Neural progenitor cell (in vitro differentiated cells): ENCODE results near the gene CPSF6. TPM values are rescaled to one million over a fixed set of nuclear protein-coding genes. Genes with fewer than 3 reads are reported as not detected.

ENCODE experiments used
- DNase-seq: peaks from one replicate; pipeline ENCODE4 v3.0.0-alpha.2; 2016; ENCODE audit warnings: low spot score
- H2AFZ ChIP-seq: fragments of 200-600 bp; sonication (generic); replicated peaks from 2 replicates; pipeline ENCODE4 v1.6.1; 2016; ENCODE audit warnings: antibody characterized with exemption
- H3F3A ChIP-seq: fragments of 200-600 bp; sonication (generic); 2 replicates; pipeline ENCODE4 v1.6.1; 2016; ENCODE audit warnings: antibody characterized with exemption, low read depth
- H3K27ac ChIP-seq: fragments of 200-600 bp; sonication (generic); 2 replicates; pipeline ENCODE4 v1.5.1; 2016; ENCODE audit warnings: mild to moderate bottlenecking
- H3K27me3 ChIP-seq: fragments of 200-600 bp; sonication (generic); 2 replicates; pipeline ENCODE4 v1.6.1; 2016; ENCODE audit warnings: mild to moderate bottlenecking, moderate library complexity
- H3K36me3 ChIP-seq: fragments of 200-600 bp; sonication (generic); 2 replicates; pipeline ENCODE4 v1.5.1; 2016
- H3K4me1 ChIP-seq: fragments of 200-600 bp; sonication (generic); 2 replicates; pipeline ENCODE4 v1.6.1; 2016; ENCODE audit warnings: mixed run types
- H3K4me2 ChIP-seq: fragments of 200-600 bp; sonication (generic); 2 replicates; pipeline ENCODE4 v1.6.1; 2016
- H3K4me3 ChIP-seq: fragments of 200-600 bp; sonication (generic); 2 replicates; pipeline ENCODE4 v1.5.1; 2016
- H3K79me2 ChIP-seq: fragments of 200-600 bp; sonication (generic); 2 replicates; pipeline ENCODE4 v1.6.1; 2016; ENCODE audit warnings: low read depth
- H3K9ac ChIP-seq: fragments of 200-600 bp; sonication (generic); 2 replicates; pipeline ENCODE4 v1.6.1; 2016
- H3K9me3 ChIP-seq: fragments of 200-600 bp; sonication (generic); 2 replicates; pipeline ENCODE4 v1.5.1; 2016; ENCODE audit warnings: low read depth
- H4K20me1 ChIP-seq: fragments of 200-600 bp; sonication (generic); 2 replicates; pipeline ENCODE4 v1.6.1; 2016; ENCODE audit warnings: low read depth
- H3K27ac Mint-ChIP-seq: 3 replicates; pipeline ENCODE4 v1.8.0; 2021; ENCODE audit warnings: mixed read lengths
- H3K27me3 Mint-ChIP-seq: 2 replicates; pipeline ENCODE4 v1.8.0; 2022; ENCODE audit warnings: low read depth, mild to moderate bottlenecking, inconsistent platforms, moderate library complexity, mixed read lengths; ENCODE audit not compliant: insufficient read depth
- H3K36me3 Mint-ChIP-seq: 3 replicates; pipeline ENCODE4 v1.8.0; 2021; ENCODE audit warnings: mixed read lengths
- H3K4me1 Mint-ChIP-seq: 3 replicates; pipeline ENCODE4 v1.8.0; 2021; ENCODE audit warnings: mixed read lengths
- H3K4me3 Mint-ChIP-seq: 3 replicates; pipeline ENCODE4 v1.8.0; 2021; ENCODE audit warnings: mild to moderate bottlenecking, moderate library complexity, mixed read lengths
- H3K9me3 Mint-ChIP-seq: 3 replicates; pipeline ENCODE4 v1.8.0; 2020; ENCODE audit warnings: mixed read lengths
- CTCF ChIP-seq: fragments of 200-600 bp; sonication (generic); IDR thresholded peaks from 2 replicates; pipeline ENCODE4 v1.5.1; 2017; ENCODE audit warnings: antibody characterized with exemption, mild to moderate bottlenecking
- EZH2 ChIP-seq: fragments of 200-600 bp; sonication (generic); IDR thresholded peaks from 2 replicates; pipeline ENCODE4 v1.6.1; 2017; ENCODE audit warnings: antibody characterized with exemption, mild to moderate bottlenecking, moderate library complexity
- EZH2phosphoT487 ChIP-seq: fragments of 200-600 bp; sonication (generic); IDR thresholded peaks from 2 replicates; pipeline ENCODE4 v1.6.1; 2017; ENCODE audit warnings: antibody characterized with exemption
- total RNA-seq: library from RNA; depleted of rRNA; stranded (reverse); fragments of >200 nt; gene quantifications from 2 replicates; pipeline ENCODE4 v1.2.3, GENCODE V29; 2015; ENCODE audit warnings: low replicate concordance

The CPSF6 gene
- total RNA-seq, 1 donor from 2014 or later, result 155 TPM

DNA sequence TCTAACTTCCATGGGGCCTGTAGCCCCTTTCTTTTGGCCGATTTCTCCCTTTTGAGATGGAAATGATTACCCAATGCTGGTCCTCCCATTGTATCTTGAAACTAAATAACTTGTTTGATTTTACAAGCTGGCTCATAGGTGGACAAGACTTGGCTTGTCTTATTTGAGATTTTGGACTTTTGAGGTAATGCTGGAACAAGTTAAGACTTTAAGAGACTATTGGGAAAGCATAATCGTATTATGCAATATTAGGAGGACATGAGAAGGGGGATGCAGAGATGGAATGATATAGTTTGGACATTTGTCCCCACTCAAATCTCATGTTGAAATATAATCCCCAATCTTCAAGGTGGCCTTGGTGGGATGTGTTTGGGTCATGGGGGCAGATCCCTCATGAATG is 59.6 kb downstream of the CPSF6 start:
- H3K9me3 Mint-ChIP-seq, result peaks cover 8% of the 10 kb centered on the region

GRCh38 chr12:69304284-69304683 is 64.9 kb downstream of the CPSF6 start:
- Histone ChIP-seq H3K9me3 (no peaks in the 10 kb centered on the region), H3K4me2 (no peak overlapping the region), H4K20me1 (no peaks in the 10 kb centered on the region), H3F3A (no peaks in the 10 kb centered on the region), H2AFZ (no peak overlapping the region), H3K79me2 (no peaks in the 10 kb centered on the region), H3K36me3 (peaks cover 4% of the 10 kb centered on the region), H3K4me1 (no peaks in the 10 kb centered on the region), H3K4me3 (no peak overlapping the region), H3K9ac (no peak overlapping the region), H3K27ac (no peak overlapping the region), H3K27me3 (no peaks in the 10 kb centered on the region)
- Mint-ChIP-seq H3K36me3 (peaks cover 2% of the 10 kb centered on the region), H3K4me1 (no peaks in the 10 kb centered on the region), H3K27ac (no peak overlapping the region), H3K27me3 (no peaks in the 10 kb centered on the region), H3K4me3 (no peak overlapping the region), H3K9me3 (peaks cover 22% of the 10 kb centered on the region)
- TF ChIP-seq EZH2 (no peak), EZH2phosphoT487 (no peak), CTCF (no peak)
- DNase-seq, result no peak

More for the DNA sequence above, 59.6 kb downstream of the CPSF6 start:
- H3K4me3 ChIP-seq, result no peak overlapping the region
- DNase-seq, result no peak
- H3K27ac ChIP-seq, result no peak overlapping the region
- H3K4me2 ChIP-seq, result no peak overlapping the region
- peaks cover 3% of the 10 kb centered on the region for H3K36me3 Mint-ChIP-seq
- H2AFZ ChIP-seq, result no peak overlapping the region
- no peaks in the 10 kb centered on the region for H3K27me3 ChIP-seq
- no peaks in the 10 kb centered on the region for H3F3A ChIP-seq
- peaks cover 3% of the 10 kb centered on the region for H3K4me1 ChIP-seq
- H3K9ac ChIP-seq, result no peak overlapping the region
- no peaks in the 10 kb centered on the region for H3K36me3 ChIP-seq
- no peaks in the 10 kb centered on the region for H3K4me1 Mint-ChIP-seq
- no peak overlapping the region for H3K27ac Mint-ChIP-seq
- no peaks in the 10 kb centered on the region for H3K9me3 ChIP-seq
- H4K20me1 ChIP-seq, result no peaks in the 10 kb centered on the region
- no peaks in the 10 kb centered on the region for H3K27me3 Mint-ChIP-seq
- no peaks in the 10 kb centered on the region for H3K79me2 ChIP-seq
- H3K4me3 Mint-ChIP-seq, result no peak overlapping the region
- TF ChIP-seq CTCF, result no peak
- no peak for TF ChIP-seq EZH2
- no peak for TF ChIP-seq EZH2phosphoT487

DNA sequence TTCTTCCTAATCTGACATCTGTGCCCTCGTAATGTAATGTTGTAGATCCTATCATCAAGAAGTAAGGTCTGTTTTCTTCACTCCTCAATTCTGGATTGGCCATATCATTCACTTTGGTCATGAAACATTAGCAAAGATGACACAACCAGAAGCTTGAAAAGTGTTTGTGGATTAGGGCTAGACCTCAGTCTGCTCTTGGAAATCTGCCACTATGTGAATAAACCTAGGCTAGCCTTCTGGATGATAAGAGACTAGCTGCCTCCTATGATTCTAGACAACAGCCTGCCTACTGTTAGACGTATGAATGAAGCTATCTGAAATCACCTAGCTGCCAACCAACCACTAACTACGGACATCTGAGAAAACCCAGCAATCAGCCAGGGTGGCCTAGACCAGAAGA is 70.1 kb downstream of the CPSF6 start:
- TF ChIP-seq EZH2, result no peak
- no peak for TF ChIP-seq EZH2phosphoT487
- no peak for TF ChIP-seq CTCF

More for the DNA sequence above, 70.1 kb downstream of the CPSF6 start:
- Mint-ChIP-seq H3K4me1 (no peaks in the 10 kb centered on the region), H3K27me3 (no peaks in the 10 kb centered on the region), H3K4me3 (no peak overlapping the region), H3K36me3 (no peaks in the 10 kb centered on the region), H3K27ac (no peak overlapping the region), H3K9me3 (peaks cover 15% of the 10 kb centered on the region)
- Histone ChIP-seq H3K9me3 (no peaks in the 10 kb centered on the region), H3K9ac (no peak overlapping the region), H3K27ac (no peak overlapping the region), H3K27me3 (no peaks in the 10 kb centered on the region), H3K4me3 (no peak overlapping the region), H3K79me2 (no peaks in the 10 kb centered on the region), H3K36me3 (peaks cover 4% of the 10 kb centered on the region), H2AFZ (no peak overlapping the region), H3F3A (no peaks in the 10 kb centered on the region), H3K4me1 (no peaks in the 10 kb centered on the region), H4K20me1 (no peaks in the 10 kb centered on the region), H3K4me2 (no peak overlapping the region)
- no peak for DNase-seq
